Panc1 (cell line): ENCODE results near the gene GLIS1. TPM values are rescaled to one million over a fixed set of nuclear protein-coding genes. Genes with fewer than 3 reads are reported as not detected.

ENCODE experiments used
- ATAC-seq: fragments of 200-7000 bp; cut with Tn5 transposase; 2 replicates; pipeline ENCODE4 v1.9.1; 2020; ENCODE audit warnings: mild to moderate bottlenecking, moderate library complexity
- BruUV-seq: library from RNA; stranded (reverse); fragments of 400-500 nt; replicated peaks from 2 replicates; lab custom pipeline; 2021; lab: Mats Ljungman, UMichigan
- CTCF ChIA-PET: fragments of 300-600 bp; sonication (Branson Sonifier 250); formaldehyde crosslinking; loops from one replicate; lab custom pipeline; 2022; ENCODE audit warnings: antibody characterized with exemption; lab: Charles Lee
- POLR2A ChIA-PET: fragments of 300-600 bp; sonication (Branson Sonifier 250); formaldehyde crosslinking; loops from one replicate; lab custom pipeline; 2022; ENCODE audit warnings: antibody characterized with exemption; lab: Charles Lee
- DNase-seq: peaks from one replicate; pipeline ENCODE4 v3.0.0-alpha.2; 2010; ENCODE audit warnings: low read depth, low spot score
- H3K27ac ChIP-seq: 2 replicates; pipeline ENCODE4 v1.5.1; 2011; ENCODE audit warnings: mild to moderate bottlenecking, low read length, inconsistent platforms
- H3K27me3 ChIP-seq: fragments of 200-500 bp; sonication (Bioruptor generic); 2 replicates; pipeline ENCODE4 v1.6.0; 2014; ENCODE audit warnings: low read length, inconsistent platforms; ENCODE audit not compliant: control insufficient read depth, insufficient read depth
- H3K36me3 ChIP-seq: fragments of 200-500 bp; sonication (Bioruptor generic); 2 replicates; pipeline ENCODE4 v1.5.1; 2014; ENCODE audit warnings: inconsistent platforms, mild to moderate bottlenecking, low read length, moderate library complexity; ENCODE audit not compliant: control insufficient read depth, insufficient read depth
- H3K4me1 ChIP-seq: 2 replicates; pipeline ENCODE4 v1.5.1; 2011; ENCODE audit warnings: inconsistent platforms, mild to moderate bottlenecking, low read length, moderate library complexity; ENCODE audit not compliant: control insufficient read depth, insufficient read depth
- H3K4me3 ChIP-seq, 2 experiments: 2 replicates each; pipeline ENCODE4 v1.5.1; 2011 to 2012; ENCODE audit warnings: low read depth in 2 of 2, low read length in 2 of 2, mild to moderate bottlenecking in 2 of 2, inconsistent platforms in 1 of 2, moderate library complexity in 1 of 2
- H3K9me3 ChIP-seq: fragments of 200-500 bp; sonication (Bioruptor generic); 2 replicates; pipeline ENCODE4 v1.5.1; 2014; ENCODE audit warnings: low read depth, mild to moderate bottlenecking, inconsistent platforms, low read length, moderate library complexity; ENCODE audit not compliant: control insufficient read depth, insufficient read depth
- CTCF ChIP-seq: fragments of 450-650 bp; IDR thresholded peaks from 2 replicates; pipeline ENCODE4 v1.5.1; 2017; ENCODE audit warnings: mild to moderate bottlenecking
- POLR2AphosphoS5 ChIP-seq: IDR thresholded peaks from 2 replicates; pipeline ENCODE4 v1.6.1; 2012; ENCODE audit warnings: mild to moderate bottlenecking, low read depth, low read length, moderate library complexity
- REST ChIP-seq, 2 experiments: IDR thresholded peaks; 2 replicates each; pipeline ENCODE4 v1.6.1; 2011 to 2012; ENCODE audit warnings: low read depth in 2 of 2, control low read depth in 1 of 2, low read length in 1 of 2, mild to moderate bottlenecking in 1 of 2, moderate library complexity in 1 of 2; ENCODE audit not compliant: insufficient read depth in 1 of 2
- SIN3A ChIP-seq: IDR thresholded peaks from 2 replicates; pipeline ENCODE4 v1.6.1; 2012; ENCODE audit warnings: low read depth, mild to moderate bottlenecking, low read length, moderate library complexity, borderline replicate concordance; ENCODE audit not compliant: insufficient read depth
- TCF7L2 ChIP-seq: IDR thresholded peaks from 2 replicates; pipeline ENCODE4 v1.6.1; 2011; ENCODE audit warnings: mild to moderate bottlenecking, low read depth, low read length, inconsistent platforms
- in situ Hi-C: cut with HindIII; loops from 2 replicates; pipeline ENCODE4 v1.10.0; 2016; ENCODE audit warnings: low sequenced_read_pairs, low pct_unique_long_range_greater_than_20kb
- intact Hi-C: fragments of 100-400 bp; cut with micrococcal nuclease; formaldehyde crosslinking; loops from one replicate; pipeline ENCODE4 v1.10.0; 2022; ENCODE audit not compliant: unreplicated experiment
- total RNA-seq: library from RNA; stranded (reverse); gene quantifications from one replicate; pipeline ENCODE4 v1.2.1, GENCODE V29; 2021; ENCODE audit not compliant: unreplicated experiment

Gene GLIS1
- total RNA-seq, 1 experiment from 2014 or later, result 0.28 TPM

- POLR2A ChIA-PET, result no interaction called here
- CTCF ChIA-PET, result interaction anchor here (0.7 kb wide), 1 partner anchor 94 kb away, joined by 3 read pairs; no protein-coding TSS in a partner anchor
- Histone ChIP-seq H3K27ac (no peak overlapping the region), H3K4me1 (peaks cover 6% of the 10 kb centered on the region; the same call in 1 of the 2 replicates), H3K27me3 (no peaks in the 10 kb centered on the region; the same call in 1 of the 2 replicates), H3K9me3 (no peaks in the 10 kb centered on the region), H3K4me3 (no peak overlapping the region), H3K36me3 (no peaks in the 10 kb centered on the region)
- TF ChIP-seq SIN3A (no peak), POLR2AphosphoS5 (no peak), TCF7L2 (no peak), REST (IDR thresholded peaks at IDR 0.05; ENCODE audit: insufficient read depth in 1 of 2, low read depth in 2 of 2, low read length in 1 of 2) (no peak), CTCF (no peak)
- intact Hi-C loops (no loop called here), in situ Hi-C loops (no loop called here)
- DNase-seq (no peak), ATAC-seq (no peak)
- no TSS peak for BruUV-seq
Measured at GRCh38 chr1:53686091-53686964, 52.6 kb downstream of the GLIS1 start.

GRCh38 chr1:53685272-53686051 is 53.5 kb downstream of the GLIS1 start:
- ATAC-seq, result peak; percentile 63
- Histone ChIP-seq H3K27ac (no peak overlapping the region), H3K4me3 (no peak overlapping the region), H3K27me3 (no peaks in the 10 kb centered on the region; the same call in 1 of the 2 replicates), H3K36me3 (no peaks in the 10 kb centered on the region), H3K4me1 (peaks cover 6% of the 10 kb centered on the region; the same call in 1 of the 2 replicates), H3K9me3 (no peaks in the 10 kb centered on the region)
- in situ Hi-C loops, result no loop called here
- DNase-seq, result no peak
- ChIA-PET CTCF (no interaction called here), POLR2A (no interaction called here)
- TF ChIP-seq REST (IDR thresholded peaks at IDR 0.05; ENCODE audit: insufficient read depth in 1 of 2, low read depth in 2 of 2, low read length in 1 of 2), result no peak
- TF ChIP-seq TCF7L2, result peak; percentile 62; the same call in 1 of the 2 replicates
- intact Hi-C loops, result no loop called here
- no TSS peak for BruUV-seq
